Heart left ventricle (tissue), 16 donors: ENCODE measurements around the gene NFX1. TPM values are rescaled to one million over a fixed set of nuclear protein-coding genes. Genes with fewer than 3 reads are reported as not detected.

ENCODE experiments used
- ATAC-seq, 4 donors: fragments of 200-7000 bp; cut with Tn5 transposase; one replicate each; pipeline ENCODE4 v1.9.1; 2020 to 2022; ENCODE audit warnings: moderate library complexity in 4 of 4, mild to moderate bottlenecking in 3 of 4, moderate number of reproducible peaks in 1 of 4
- DNase-seq, 5 donors: peaks; one replicate each; pipeline ENCODE4 v3.0.0-alpha.2; 2020
- H3K27ac ChIP-seq, 12 donors: fragments of 200-600 bp; sonication (generic) in 4 of 12; one replicate each; pipeline versions ENCODE4 v1.5.0 to v1.8.0; 2016 to 2022; ENCODE audit warnings: mild to moderate bottlenecking in 2 of 12
- H3K27me3 ChIP-seq, 9 donors: fragments of 200-600 bp; sonication (generic) in 2 of 9; one replicate each; pipeline versions ENCODE4 v1.5.1 to v1.8.0; 2016 to 2022; ENCODE audit warnings: mild to moderate bottlenecking in 3 of 9
- H3K36me3 ChIP-seq, 9 donors: fragments of 200-600 bp; sonication (generic) in 2 of 9; one replicate each; pipeline versions ENCODE4 v1.5.0 to v1.8.0; 2018 to 2022; ENCODE audit warnings: mild to moderate bottlenecking in 2 of 9
- H3K4me1 ChIP-seq, 12 donors: fragments of 200-600 bp; sonication (generic) in 4 of 12; one replicate each; pipeline versions ENCODE4 v1.5.0 to v1.8.0; 2016 to 2022; ENCODE audit warnings: mild to moderate bottlenecking in 3 of 12
- H3K4me3 ChIP-seq, 12 donors: fragments of 200-600 bp; sonication (generic) in 4 of 12; one replicate each; pipeline versions ENCODE4 v1.5.0 to v1.8.0; 2017 to 2022; ENCODE audit warnings: mild to moderate bottlenecking in 9 of 12, moderate library complexity in 4 of 12
- H3K9me3 ChIP-seq, 12 donors: fragments of 200-600 bp; sonication (generic) in 4 of 12; one replicate each; pipeline versions ENCODE4 v1.5.0 to v1.8.0; 2016 to 2022; ENCODE audit warnings: mild to moderate bottlenecking in 1 of 12
- POLR2A ChIP-seq, 2 donors: fragments of 450-650 bp; IDR thresholded peaks; one replicate each; pipeline ENCODE4 v1.6.1; 2017; ENCODE audit warnings: antibody characterized with exemption in 2 of 2, mild to moderate bottlenecking in 2 of 2, moderate library complexity in 2 of 2
- WGBS, 4 donors: extraction: QIAGEN DNeasy Blood & Tissue Kit in 2 of 4; methylation state at CpG; one replicate each; pipeline versions ENCODE4 v1.1.5 to v1.1.7; 2013 to 2018; 5-methylcytosine and 5-hydroxymethylcytosine counted together
- intact Hi-C, 10 donors: fragments of 100-400 bp; cut with DNase I; formaldehyde crosslinking; loops; one replicate each; pipeline versions ENCODE4 v1.11.1 to v1.14.2; 2022
- polyA plus RNA-seq, 2 donors: library from polyadenylated mRNA; stranded (reverse); fragments of 200-250 nt; gene quantifications; one replicate each; pipeline ENCODE4 v1.2.3, GENCODE V29; 2013
- total RNA-seq, 9 donors: library from RNA; depleted of rRNA in 2 of 9; stranded (reverse); fragments of >200 nt in 2 of 9; fragmentation: NEBNext Ultra II Directional in 3 of 9; extraction: Animal tissue kit (Norgen Biotek cat#: 25700) in 3 of 9; gene quantifications; one replicate each; pipeline versions ENCODE4 v1.1.0 to v1.2.4, GENCODE V29; 2016 to 2023
- TF ChIP-seq, protein P1 (sequence below), 12 donors: fragments of 200-600 bp; sonication (generic) in 4 of 12; IDR thresholded peaks; one replicate each; pipeline versions ENCODE4 v1.5.0 to v1.8.0; 2018 to 2022; ENCODE audit warnings: antibody characterized with exemption in 12 of 12, mild to moderate bottlenecking in 5 of 12
- donor health status: ischemic (EF 13 %, LVEDD 7.1; RV severe dilation, severe dysfunction).
- donor health status: healthy with polysubstance abuse.
- donor health status: DM: no; HTN: yes; CAD: no.
- donor health status: DM: no; HTN: no; CAD: no.
- donor health status: ischemic (EF 25% LVEDD 6.9; RV normal size, moderate dysfunction).
- donor health status: ischemic (EF 25% LVEDD 5.7; RV mildly dilated, moderate dysfunction).
- donor health status: healthy.
- donor health status: DM: yes; HTN: yes; CAD: no.
- donor health status: ischemic (EF 35%, LVEDD 5.7; RV mildly dilated, moderate dysfunction).
- donor health status: nonischemic (EF 11% LVEDD 7.7; RV severe dilation, severe dysfunction).
- donor health status: DM: yes; HTN: yes; CAD: no.
- donor health status: PGD.
- donor health status: ischemic (EF 29% LVEDD 5.4; RV normal size, mild dysfunction).
- donor health status: nonischemic (EF 23%, LVEDD 6.1; RV moderate dilation, normal function).

Gene NFX1
- total and polyA plus RNA-seq, 11 donors, result 13.7 to 42.0 (median 32.7) TPM

DNA sequence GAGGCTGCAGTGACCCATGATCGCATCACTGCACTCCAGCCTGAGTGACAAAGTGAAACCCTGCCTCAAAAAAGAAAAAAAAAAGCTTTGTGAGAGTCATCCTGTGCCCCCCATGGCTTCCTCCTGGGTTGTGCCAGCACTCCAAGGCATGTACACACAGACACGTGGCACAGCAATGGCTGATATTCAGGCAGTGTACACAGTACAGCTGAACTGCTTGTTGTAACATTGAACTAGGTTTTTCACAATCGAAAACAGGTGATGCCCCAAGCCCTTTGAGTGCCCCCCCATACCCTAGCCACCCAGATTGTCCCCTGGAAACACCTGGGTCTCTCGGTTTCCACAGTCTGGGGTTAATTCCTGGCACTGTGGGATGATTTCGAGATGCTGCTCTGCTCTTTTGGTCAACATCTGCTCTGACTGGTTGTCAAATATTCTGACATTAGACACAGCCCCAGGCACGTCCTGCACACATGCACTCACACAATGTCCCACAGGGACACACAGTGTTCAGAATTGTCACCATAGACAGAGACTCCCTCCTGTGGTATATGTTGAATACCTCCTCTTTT is 41.1 kb upstream of the NFX1 start:
- intact Hi-C loops, result no loop called here
- no peak for TF ChIP-seq POLR2A (IDR thresholded peaks at IDR 0.05)
- TF ChIP-seq, protein P1, sequence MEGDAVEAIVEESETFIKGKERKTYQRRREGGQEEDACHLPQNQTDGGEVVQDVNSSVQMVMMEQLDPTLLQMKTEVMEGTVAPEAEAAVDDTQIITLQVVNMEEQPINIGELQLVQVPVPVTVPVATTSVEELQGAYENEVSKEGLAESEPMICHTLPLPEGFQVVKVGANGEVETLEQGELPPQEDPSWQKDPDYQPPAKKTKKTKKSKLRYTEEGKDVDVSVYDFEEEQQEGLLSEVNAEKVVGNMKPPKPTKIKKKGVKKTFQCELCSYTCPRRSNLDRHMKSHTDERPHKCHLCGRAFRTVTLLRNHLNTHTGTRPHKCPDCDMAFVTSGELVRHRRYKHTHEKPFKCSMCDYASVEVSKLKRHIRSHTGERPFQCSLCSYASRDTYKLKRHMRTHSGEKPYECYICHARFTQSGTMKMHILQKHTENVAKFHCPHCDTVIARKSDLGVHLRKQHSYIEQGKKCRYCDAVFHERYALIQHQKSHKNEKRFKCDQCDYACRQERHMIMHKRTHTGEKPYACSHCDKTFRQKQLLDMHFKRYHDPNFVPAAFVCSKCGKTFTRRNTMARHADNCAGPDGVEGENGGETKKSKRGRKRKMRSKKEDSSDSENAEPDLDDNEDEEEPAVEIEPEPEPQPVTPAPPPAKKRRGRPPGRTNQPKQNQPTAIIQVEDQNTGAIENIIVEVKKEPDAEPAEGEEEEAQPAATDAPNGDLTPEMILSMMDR (IDR thresholded peaks at IDR 0.05), result no peak
- Histone ChIP-seq H3K27me3 (no peaks in the 10 kb centered on the region), H3K9me3 (no peaks in the 10 kb centered on the region), H3K4me1 (peaks cover 0 to 8% (median 0%) of the 10 kb centered on the region in 12 donors), H3K27ac (no peak overlapping the region), H3K36me3 (peaks cover 0 to 34% (median 29%) of the 10 kb centered on the region in 9 donors), H3K4me3 (no peak overlapping the region)
- WGBS, 4 donors, result 81 to 87% (median 86%) methylated on average over 6 of the region's 6 CpGs
- DNase-seq (peak in 1 of 5 donors; percentile 3), ATAC-seq (no peak)

DNA sequence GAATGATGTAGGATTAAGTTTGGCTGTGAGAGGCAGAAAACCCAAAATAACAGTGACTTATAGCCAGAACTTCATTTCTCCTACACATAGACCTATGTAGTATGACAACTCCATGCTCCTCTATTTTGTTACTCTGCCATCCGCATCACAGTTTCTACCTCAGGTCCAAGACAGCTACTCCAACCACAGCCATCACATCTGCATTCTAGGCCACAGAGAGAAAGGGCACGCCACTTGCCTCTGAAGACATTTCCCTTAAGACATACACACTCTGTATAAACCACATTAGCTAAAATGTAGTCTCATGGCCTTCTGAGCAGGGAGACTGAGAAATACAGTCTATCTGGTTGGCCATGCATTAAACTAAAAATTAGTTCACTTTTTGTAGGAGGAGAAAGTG is 40.3 kb upstream of the NFX1 start:
- H3K27ac ChIP-seq, result no peak overlapping the region
- intact Hi-C loops, result no loop called here
- H3K9me3 ChIP-seq, result no peaks in the 10 kb centered on the region
- ATAC-seq (no peak), DNase-seq (no peak)
- H3K4me3 ChIP-seq, result no peak overlapping the region
- 94 to 100% (median 96%) methylated on average over 2 of the region's 2 CpGs for WGBS, 4 donors
- H3K4me1 ChIP-seq, result peaks cover 0 to 8% (median 0%) of the 10 kb centered on the region in 12 donors
- H3K36me3 ChIP-seq, result peaks cover 0 to 42% (median 37%) of the 10 kb centered on the region in 9 donors
- TF ChIP-seq POLR2A (IDR thresholded peaks at IDR 0.05), result no peak
- TF ChIP-seq, protein P1 (IDR thresholded peaks at IDR 0.05), result no peak
- H3K27me3 ChIP-seq, result no peaks in the 10 kb centered on the region

DNA sequence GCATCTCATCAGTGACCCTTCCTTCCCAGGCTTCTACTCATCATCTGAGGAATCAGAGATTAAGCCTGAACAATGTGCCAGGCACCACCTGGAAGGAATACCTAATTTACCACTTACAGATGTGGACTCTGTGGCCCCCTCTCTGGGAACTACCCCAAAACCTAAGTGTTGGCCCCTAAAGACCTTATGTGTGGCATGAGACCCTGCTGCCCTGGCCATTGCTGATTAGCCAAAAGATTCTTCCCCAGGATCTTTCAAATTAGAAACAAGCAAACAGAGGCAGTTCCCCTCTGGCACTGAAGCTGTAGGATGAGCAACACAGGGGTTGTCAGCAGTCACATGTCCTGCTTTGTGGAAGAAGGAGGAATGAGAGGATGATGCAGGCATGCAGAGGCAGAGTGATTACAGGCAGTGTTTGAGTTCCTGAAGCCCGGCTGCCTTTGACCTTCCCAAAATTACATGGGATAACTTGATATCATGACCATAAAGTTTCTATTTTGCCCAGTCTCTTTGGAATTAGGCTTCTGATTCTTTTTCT is 39.8 kb upstream of the NFX1 start:
- TF ChIP-seq, protein P1 (IDR thresholded peaks at IDR 0.05), result no peak
- no peak for TF ChIP-seq POLR2A (IDR thresholded peaks at IDR 0.05)
- peaks cover 0 to 47% (median 42%) of the 10 kb centered on the region in 9 donors for H3K36me3 ChIP-seq
- 38 to 65% (median 53%) methylated on average over 1 of the region's 1 CpG for WGBS, 4 donors

DNA sequence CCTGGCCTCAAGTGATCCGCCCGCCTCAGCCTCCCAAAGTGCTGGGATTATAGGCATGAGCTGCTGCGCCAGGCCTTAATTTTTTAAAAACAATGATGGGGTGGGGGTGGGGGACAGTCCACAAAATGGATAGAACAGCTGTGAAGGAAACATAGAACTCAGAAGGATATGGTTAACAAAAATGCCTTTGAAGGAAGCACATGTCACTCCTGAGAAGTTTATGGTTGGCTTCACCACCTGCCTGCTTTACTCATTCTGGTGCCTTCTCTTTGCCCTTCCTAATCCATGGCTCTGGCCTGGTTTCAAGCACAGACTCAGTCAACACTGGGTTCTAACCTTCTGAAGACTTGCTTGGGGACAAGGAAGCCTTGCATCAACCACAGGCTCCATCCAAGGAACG is 36.1 kb upstream of the NFX1 start:
- H3K27ac ChIP-seq, result no peak overlapping the region
- no peaks in the 10 kb centered on the region for H3K9me3 ChIP-seq
- ATAC-seq (no peak), DNase-seq (no peak)
- TF ChIP-seq, protein P1 (IDR thresholded peaks at IDR 0.05), result no peak
- no peak for TF ChIP-seq POLR2A (IDR thresholded peaks at IDR 0.05)
- no peak overlapping the region for H3K4me3 ChIP-seq
- H3K27me3 ChIP-seq, result no peaks in the 10 kb centered on the region
- peaks cover 0 to 84% (median 76%) of the 10 kb centered on the region in 9 donors for H3K36me3 ChIP-seq
- WGBS, 4 donors, result 93 to 96% (median 94%) methylated on average over 4 of the region's 4 CpGs
- H3K4me1 ChIP-seq, result peaks cover 0 to 16% (median 7%) of the 10 kb centered on the region in 12 donors
- intact Hi-C loops, result no loop called here

More for the DNA sequence above, 39.8 kb upstream of the NFX1 start:
- Histone ChIP-seq H3K27me3 (no peaks in the 10 kb centered on the region), H3K9me3 (no peaks in the 10 kb centered on the region), H3K27ac (no peak overlapping the region), H3K4me1 (peaks cover 0 to 8% (median 0%) of the 10 kb centered on the region in 12 donors), H3K4me3 (no peak overlapping the region)
- intact Hi-C loops, result no loop called here
- no peak for DNase-seq
- peak in 1 of 4 donors; percentile 13 for ATAC-seq
